ENCODE results near the gene ATRNL1. TPM values are rescaled to one million over a fixed set of nuclear protein-coding genes. Genes with fewer than 3 reads are reported as not detected.
A peak's percentile ranks its signal among the peaks of the same experiment; 100 is the strongest.

ATRNL1 gene
- total RNA-seq, 4 donors from 2014 or later: 3.5 to 27.2 (median 4.1) TPM

DNA sequence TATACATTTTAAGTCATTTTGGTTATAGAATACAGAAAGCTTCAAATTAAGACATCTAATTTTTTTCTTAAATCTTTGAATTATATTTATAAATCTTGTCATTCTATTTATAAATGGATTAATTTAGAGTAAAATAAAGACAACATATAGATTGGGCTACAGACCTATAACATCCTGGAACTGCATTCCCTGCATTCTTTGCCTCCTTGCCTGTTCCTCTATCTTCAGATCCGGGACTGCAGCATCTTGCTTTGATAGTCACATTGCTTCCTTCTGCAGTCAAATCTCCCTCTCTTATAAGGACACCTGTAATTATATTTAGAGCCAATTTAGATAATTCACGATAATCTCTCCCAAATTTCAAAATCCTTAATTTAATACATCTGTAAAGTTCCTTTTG lies 64.2 kb downstream of the ATRNL1 start:
- Histone ChIP-seq H3K27ac (no peak overlapping the region), H3K27me3 (no peaks in the 10 kb centered on the region), H3K4me3 (no peak overlapping the region), H3K4me1 (no peaks in the 10 kb centered on the region), H3K36me3 (no peaks in the 10 kb centered on the region), H3K9me3 (no peaks in the 10 kb centered on the region)
- DNase-seq: no peak
- TF ChIP-seq, protein P1, sequence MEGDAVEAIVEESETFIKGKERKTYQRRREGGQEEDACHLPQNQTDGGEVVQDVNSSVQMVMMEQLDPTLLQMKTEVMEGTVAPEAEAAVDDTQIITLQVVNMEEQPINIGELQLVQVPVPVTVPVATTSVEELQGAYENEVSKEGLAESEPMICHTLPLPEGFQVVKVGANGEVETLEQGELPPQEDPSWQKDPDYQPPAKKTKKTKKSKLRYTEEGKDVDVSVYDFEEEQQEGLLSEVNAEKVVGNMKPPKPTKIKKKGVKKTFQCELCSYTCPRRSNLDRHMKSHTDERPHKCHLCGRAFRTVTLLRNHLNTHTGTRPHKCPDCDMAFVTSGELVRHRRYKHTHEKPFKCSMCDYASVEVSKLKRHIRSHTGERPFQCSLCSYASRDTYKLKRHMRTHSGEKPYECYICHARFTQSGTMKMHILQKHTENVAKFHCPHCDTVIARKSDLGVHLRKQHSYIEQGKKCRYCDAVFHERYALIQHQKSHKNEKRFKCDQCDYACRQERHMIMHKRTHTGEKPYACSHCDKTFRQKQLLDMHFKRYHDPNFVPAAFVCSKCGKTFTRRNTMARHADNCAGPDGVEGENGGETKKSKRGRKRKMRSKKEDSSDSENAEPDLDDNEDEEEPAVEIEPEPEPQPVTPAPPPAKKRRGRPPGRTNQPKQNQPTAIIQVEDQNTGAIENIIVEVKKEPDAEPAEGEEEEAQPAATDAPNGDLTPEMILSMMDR (IDR thresholded peaks at IDR 0.05): no peak
- no peak for TF ChIP-seq POLR2A (IDR thresholded peaks at IDR 0.05)

DNA sequence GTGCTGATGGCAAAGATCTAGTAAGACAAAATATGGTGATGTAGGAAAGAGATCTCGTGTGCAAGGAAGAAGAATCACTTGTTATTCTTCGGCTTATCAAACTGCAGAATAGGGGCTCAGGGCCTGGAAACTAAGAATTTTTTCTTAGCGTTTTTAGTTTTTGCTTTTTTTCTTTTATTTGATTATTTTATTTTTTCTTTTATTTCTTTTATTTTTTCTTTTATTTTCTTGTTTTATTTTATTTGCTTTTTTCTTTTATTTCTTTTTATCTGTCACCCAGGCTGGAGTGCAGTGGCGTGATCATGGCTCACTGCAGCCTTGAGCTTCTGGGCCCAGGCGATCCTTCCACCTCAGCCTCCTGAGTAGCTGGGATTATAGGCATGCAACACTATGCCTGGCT lies 70.0 kb downstream of the ATRNL1 start:
- no peak for TF ChIP-seq POLR2A (IDR thresholded peaks at IDR 0.05)
- TF ChIP-seq, protein P1 (IDR thresholded peaks at IDR 0.05): no peak
- no peak overlapping the region for H3K27ac ChIP-seq

DNA sequence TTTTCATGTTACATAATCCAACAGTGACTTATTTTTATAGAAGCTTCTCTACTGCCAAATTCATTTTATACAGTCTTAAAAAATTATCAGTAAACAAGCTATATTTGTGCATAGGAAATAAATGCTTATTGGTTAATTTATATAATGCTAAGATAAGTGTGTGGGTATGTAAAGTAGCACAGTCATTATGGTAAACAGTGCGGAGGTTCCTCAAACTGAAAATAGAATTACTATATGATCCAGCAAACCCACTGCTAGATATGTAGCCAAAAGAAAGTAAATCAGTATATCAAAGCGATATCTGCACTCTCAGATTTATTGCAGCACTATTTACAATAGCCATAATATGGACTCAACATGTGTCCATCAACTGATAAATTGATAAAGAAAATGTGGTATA lies 71.1 kb downstream of the ATRNL1 start:
- no peak overlapping the region for H3K27ac ChIP-seq
- DNase-seq: no peak
- no peak for TF ChIP-seq POLR2A (IDR thresholded peaks at IDR 0.05)
- TF ChIP-seq, protein P1 (IDR thresholded peaks at IDR 0.05): no peak
- H3K9me3 ChIP-seq: no peaks in the 10 kb centered on the region
- no peaks in the 10 kb centered on the region for H3K36me3 ChIP-seq
- no peaks in the 10 kb centered on the region for H3K27me3 ChIP-seq
- no peak overlapping the region for H3K4me3 ChIP-seq
- no peaks in the 10 kb centered on the region for H3K4me1 ChIP-seq

More for the DNA sequence above, 70.0 kb downstream of the ATRNL1 start:
- DNase-seq: no peak
- H3K36me3 ChIP-seq: no peaks in the 10 kb centered on the region
- H3K27me3 ChIP-seq: no peaks in the 10 kb centered on the region
- H3K9me3 ChIP-seq: no peaks in the 10 kb centered on the region
- H3K4me1 ChIP-seq: no peaks in the 10 kb centered on the region
- no peak overlapping the region for H3K4me3 ChIP-seq

DNA sequence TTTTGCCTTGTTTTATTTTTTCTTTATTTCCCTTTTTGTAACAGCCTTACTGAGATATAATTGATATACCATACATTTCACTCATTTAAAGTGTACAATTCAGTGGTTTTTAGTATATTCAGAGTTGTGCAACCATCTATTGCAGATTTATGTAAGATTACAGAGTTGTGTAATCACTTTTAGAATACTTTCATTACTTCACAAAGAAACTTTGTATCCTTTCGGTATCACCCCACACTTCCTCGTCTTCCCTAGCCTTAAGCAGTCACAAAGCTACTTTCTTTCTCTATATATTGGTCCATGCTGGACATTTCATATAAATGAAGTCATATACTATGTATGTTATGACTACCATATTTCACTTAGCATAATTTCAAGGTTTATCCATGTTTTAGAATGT lies 74.6 kb downstream of the ATRNL1 start:
- H3K36me3 ChIP-seq: no peaks in the 10 kb centered on the region
- no peak overlapping the region for H3K4me3 ChIP-seq
- no peaks in the 10 kb centered on the region for H3K4me1 ChIP-seq
- H3K27me3 ChIP-seq: no peaks in the 10 kb centered on the region
- DNase-seq: no peak
- H3K27ac ChIP-seq: no peak overlapping the region
- no peak for TF ChIP-seq POLR2A (IDR thresholded peaks at IDR 0.05)
- TF ChIP-seq, protein P1 (IDR thresholded peaks at IDR 0.05): no peak
- no peaks in the 10 kb centered on the region for H3K9me3 ChIP-seq

DNA sequence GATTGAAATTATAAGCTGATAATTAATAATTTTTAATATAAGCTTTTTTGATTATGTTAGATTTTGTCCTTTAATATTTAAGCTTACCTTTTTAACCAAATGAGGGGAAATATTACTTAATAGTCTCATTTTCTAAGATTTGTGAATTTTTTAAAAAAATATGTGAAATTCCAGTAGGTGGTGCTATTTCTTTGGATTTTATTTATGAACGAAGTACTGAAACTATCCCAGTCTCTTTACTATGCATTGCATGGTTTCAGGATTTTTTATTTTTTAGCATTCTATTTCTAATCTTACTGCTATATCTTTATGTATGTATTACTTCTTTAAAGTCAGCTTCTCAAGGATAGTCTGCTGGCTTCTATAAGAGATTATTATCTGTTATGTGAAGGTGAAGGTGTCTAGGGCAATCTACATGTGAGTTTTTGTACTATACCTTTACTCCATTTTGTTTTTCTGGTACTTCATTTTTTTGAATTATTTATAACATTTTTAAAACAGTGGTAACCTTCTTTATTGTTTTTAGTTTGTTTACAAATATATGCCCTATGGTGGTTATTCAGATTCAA lies 78.3 kb downstream of the ATRNL1 start:
- Histone ChIP-seq H3K27me3 (no peaks in the 10 kb centered on the region), H3K4me1 (no peaks in the 10 kb centered on the region), H3K36me3 (no peaks in the 10 kb centered on the region), H3K27ac (no peak overlapping the region), H3K4me3 (no peak overlapping the region), H3K9me3 (no peaks in the 10 kb centered on the region)
- no peak for TF ChIP-seq POLR2A (IDR thresholded peaks at IDR 0.05)
- TF ChIP-seq, protein P1 (IDR thresholded peaks at IDR 0.05): peak in 4 of 6 experiments; percentile 5 to 40 (median 26)
- no peak for DNase-seq

Data from Peyer's patch (tissue), 4 donors.